NCI-H1105 (cell line): Measurements from ENCODE around the gene PLAAT1.

Experiments
- DNase-seq: peaks from one replicate; lab custom pipeline; 2025; lab: John Stamatoyannopoulos, UW

The PLAAT1 gene

DNA sequence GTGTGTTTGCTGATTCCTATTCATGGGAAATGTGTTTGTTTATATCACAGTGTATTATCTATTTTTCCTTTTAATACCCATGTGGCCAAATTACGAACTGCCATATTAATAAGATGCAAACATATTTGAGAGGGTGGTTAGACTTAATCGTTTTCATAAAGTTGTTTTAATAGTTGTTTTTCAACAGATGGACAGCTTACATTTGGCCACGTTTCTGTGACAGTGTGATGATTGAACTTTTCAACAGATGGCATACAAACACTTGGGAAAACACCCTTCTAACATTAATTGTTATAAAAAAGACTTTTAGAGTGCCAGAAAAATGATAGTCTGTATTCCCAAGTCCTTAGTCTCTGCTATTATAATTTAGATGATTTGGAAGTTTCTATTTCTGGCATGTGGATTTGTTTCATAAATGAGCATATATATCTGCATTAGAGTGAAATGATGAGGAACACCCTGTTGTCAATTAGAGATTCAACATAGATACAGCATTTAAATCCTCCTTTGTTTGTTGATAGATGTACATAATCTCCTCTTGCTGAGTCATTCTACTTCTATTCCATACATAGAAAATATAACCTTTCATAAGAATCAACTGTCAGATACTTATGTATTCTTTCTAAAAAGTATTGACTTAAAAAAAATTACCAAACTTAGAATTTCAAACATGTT is 13.1 kb downstream of the PLAAT1 start:
- no peak for DNase-seq

DNA sequence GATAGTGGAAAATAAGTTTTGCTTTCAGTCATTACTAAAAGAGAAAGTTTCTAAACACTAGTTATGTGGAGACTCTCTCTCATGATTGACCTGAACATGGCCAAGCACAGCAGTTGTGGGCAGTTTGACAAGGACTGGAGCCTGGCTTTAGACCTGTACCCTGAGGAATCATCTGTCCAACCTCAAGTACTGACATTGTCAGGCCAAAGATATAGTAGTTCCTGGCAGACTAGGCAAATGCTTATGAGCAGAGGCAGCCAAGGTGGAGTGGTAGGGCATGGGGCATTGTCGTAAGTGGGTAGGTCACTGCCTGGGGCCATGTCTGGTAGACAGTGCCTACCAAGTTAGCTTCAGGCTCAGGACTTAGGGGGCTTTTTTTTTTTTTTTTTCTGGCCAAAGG is 20.9 kb downstream of the PLAAT1 start:
- DNase-seq: no peak

DNA sequence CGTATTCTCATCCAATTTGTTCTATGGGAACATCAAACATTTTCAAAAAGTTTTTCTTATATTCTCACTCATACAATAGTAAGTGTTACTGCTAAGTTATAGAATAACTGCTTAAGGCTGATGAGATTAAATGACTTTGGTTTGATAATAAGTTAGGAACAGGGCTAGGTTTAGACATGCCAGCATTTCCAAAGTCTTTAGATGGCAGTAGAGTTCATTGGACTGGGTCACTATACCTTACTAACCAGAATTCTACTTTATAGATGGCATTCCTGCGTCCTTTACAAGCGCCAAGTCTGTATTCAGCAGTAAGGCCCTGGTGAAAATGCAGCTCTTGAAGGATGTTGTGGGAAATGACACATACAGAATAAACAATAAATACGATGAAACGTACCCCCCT is 21.7 kb downstream of the PLAAT1 start:
- DNase-seq: no peak

DNA sequence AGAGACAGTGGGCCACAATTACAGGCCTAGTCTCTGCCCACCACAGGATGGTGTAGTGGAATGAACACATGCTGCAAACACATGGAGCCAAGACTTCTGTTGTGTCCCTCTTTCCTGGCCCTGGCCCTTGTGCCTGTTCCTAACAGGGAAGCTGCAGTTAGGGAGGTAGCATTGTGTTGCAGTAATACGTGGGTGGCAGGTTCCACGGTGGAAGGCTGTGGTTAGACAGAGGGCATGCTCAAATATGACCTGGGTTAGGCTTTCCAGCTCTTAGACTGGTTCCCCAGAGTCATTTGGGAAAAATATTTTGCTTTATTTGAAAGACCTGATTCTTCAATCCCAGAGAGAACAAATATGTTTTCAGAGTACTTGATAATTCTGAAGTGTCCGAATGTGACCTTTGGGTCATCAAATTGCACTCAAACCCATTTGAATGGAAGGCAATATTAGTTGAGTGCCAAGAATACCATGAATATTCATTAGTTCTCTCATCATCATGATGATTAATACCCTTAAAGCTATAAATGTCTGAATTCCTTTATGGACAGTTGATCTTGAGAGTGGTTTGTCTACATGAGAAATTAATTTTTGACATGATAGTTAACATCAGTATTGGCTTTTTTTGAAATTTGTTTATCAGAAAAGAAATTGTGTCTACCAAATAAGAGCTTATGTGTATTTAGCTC is 28.5 kb downstream of the PLAAT1 start:
- no peak for DNase-seq

DNA sequence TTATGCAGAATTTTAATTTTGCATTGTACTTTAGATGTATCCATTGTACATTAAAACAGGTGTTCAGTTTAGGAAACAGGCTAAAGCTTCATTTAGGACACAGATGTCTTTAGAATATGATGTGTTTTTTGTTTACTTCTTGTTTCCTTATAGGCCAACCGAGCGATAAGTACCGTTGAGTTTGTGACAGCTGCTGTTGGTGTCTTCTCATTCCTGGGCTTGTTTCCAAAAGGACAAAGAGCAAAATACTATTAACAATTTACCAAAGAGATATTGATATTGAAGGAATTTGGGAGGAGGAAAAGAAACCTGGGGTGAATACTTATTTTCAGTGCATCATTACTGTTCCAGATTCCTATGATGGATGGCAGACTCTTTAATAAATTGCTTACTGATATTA is 29.4 kb downstream of the PLAAT1 start:
- DNase-seq: no peak

DNA sequence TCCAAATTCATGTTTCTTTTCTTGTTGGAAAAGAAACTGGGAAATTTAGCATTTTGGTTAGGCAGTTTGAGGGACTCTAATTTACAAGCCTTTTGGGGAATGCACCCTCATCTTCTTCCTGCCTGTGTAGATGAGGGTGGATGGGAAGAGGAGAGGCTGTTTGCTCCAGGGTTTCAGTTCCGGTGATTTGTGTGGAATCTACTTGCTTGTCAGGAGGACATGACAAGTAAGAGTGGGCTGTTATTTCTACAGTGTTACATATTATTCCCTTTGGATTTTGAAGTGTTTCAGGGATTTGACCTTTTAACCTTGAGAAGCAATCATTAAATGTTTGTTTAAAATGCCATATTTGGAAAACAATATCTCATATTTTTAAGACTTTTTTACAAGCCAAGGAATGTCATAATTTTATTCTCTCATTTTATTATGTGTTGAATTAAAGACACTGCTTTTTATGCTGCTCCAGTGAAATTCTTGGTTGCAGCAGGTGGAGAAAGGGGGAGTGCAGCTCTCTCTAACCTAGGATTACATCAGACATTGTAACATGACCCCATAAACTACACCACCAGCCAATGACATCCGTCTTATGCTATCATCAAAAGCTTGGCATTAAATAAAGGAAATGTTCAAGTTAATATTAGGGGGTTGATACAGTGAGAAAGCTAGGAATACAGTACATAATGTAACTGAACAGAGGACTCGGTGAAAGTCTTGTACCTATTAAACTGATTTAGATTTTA is 30.2 kb downstream of the PLAAT1 start:
- DNase-seq: no peak

DNA sequence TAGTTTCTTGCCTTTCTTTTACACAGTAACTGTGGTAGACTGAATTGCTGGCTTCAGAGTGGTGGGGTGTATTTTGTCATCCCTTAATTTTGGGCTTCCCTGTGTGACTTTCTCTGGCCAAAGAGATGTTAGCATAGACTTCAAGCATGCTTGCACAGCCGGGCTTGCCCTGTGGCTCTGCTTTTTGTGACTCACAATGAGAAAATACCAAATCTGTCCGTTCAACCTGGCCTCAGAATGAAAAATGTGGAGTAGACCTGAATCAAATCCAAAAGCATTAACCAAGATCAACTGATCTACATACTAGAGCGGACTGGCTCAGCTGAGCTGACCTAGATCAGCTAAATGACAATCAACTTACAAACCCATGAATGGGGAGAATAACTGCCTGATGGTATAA is 51.4 kb downstream of the PLAAT1 start:
- DNase-seq: no peak

DNA sequence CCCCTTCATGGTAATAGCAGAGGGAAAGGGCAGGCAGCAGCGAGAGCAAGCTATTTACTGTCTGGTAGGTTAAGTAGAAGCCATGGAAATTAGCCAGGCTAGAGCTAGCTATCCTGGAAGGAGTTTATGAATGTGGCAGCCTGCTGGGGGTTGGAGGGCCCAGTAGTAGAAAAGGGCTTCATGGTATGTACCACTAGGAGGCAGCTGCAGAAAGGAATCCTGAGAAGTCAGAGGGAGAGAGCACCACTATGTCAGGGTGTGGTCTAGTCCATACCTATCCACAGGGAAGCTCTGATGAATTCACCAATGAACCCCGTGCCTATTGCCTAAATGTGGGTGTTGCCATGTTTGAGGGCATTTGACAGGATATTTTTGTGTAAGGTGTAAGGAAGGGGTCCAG is 55.0 kb downstream of the PLAAT1 start:
- DNase-seq: no peak

DNA sequence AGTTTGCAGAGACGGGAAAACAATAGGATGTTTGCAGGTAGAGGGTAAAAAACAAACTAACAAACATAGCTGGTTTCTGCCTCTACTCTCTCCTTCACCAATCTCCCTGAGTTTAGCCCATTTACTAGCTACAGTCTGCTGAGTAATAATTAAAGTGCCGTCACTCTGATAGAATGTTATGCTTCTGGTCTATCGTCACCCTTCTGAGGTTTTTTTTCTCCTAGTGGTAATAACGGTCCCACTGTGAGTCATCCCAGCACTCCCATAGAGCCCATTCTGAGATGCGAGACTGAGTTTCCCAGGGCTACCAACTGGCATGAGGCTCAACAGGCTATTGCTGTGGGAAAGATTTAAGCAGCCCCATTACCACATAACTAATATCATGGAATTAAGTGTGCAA is 56.4 kb downstream of the PLAAT1 start:
- DNase-seq: no peak

DNA sequence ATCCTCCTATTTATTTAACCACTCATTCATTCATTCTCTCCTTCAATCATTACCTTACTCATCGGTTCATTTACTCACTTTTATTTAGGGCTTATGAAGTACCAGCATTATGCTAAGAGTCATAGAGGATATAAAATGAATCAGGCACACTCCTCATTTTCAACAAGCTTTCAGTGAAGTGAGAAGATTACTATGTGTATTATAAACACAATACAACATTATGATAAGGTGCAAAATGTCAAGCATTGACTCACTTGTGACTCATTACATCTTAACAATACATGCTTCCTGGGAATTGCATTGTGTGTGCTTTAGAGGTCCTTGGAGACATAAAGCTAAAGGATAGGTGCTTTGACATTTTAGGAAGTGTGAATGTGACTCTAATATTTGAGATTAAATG is 60.4 kb downstream of the PLAAT1 start:
- DNase-seq: no peak

DNA sequence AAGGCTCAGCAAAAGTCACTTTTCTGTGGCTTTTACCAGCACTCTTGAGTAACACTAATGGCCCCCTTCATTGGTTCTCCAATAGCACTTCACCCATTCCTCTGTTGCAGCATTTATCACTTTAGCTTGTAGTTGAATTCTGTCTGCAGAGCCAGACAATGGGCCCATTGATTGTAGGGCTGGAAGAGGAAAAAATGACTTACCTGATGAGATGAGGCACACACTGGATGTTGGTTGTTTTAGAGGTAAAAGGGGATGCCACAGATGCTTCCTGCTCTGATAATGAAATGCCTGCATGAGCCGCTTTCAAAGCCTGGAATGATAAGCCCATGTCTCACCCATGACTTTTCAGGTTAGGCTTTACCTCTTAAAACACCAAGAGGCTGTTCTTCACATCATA is 64.3 kb downstream of the PLAAT1 start:
- no peak for DNase-seq

DNA sequence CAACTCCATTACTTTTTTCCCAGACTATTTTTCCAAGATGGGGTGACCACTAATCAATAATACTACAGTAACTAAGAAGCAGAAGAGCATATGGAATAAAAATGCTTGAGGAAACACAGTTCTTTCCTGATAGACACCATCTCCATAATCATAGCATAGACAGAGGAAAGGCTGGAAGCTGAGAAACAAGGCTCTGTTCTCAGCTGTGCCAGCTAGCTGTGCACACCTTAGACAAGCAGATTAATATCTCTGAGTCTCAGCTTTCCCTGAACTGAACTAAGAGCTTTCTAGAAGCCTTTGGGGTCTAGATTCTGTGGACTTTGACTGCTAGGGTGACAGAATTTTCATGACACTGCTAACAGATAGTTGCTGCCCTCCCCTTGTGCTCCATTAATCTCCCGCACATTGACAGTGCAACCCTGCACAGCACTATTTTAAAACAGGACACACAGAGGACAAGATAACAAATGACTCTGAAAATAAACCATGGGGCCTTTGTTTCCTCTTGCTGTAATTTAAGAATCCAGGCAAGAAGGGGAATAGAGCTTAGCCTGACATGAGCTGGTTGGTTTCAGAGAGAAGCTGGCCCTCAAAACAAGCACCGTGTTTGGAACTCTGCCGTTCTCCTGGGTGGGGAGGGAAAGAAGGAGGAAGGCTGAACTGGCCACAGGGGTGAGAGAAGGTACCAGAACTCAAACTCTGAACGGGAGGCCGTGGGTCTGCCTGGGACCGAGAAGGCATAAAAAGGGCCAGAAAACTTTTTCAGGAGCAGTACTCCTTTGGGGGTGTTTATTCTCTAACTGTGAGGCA is 70.1 kb downstream of the PLAAT1 start:
- no peak for DNase-seq

DNA sequence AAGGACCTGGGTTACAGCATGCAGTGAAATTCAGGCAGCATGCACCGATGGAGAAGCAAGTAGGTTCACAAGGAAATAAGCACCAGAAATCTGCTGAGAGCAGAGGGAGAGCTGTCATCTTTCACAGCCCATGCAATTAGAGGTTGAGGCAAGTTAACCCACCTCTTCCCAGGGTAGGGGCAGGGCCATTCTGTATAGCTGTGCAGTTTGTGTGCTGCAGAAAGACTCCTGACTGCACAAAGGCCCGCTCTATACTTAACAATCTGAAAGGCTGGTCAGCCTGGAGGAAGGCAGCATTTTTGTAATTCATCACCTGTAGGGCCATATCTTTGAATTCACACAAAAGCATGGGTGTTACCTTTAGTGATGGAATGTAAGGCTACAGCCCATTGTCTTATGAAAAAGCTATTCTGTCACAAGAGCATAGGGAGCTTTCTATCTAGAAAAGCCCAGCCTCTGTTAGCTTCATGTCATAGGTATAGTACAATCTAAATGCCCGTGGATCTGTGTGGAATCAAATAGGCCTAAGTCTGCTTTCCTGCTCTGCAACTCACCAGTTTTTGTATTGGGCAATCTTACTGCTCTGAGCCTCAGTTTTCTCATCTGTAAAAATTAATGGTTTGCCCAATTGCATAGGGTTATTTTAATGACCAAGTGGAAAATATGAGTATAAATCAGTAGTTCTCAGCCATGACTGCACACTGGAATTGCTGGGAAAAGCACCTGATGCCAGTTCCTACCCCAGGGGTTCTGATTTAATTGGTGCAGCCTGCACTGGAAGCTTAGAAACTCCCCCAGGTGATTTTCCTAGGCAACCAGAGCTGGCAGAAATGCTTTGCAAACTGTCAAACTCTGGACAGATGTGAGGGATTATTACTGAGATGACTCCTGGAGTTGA is 72.3 kb downstream of the PLAAT1 start:
- no peak for DNase-seq

DNA sequence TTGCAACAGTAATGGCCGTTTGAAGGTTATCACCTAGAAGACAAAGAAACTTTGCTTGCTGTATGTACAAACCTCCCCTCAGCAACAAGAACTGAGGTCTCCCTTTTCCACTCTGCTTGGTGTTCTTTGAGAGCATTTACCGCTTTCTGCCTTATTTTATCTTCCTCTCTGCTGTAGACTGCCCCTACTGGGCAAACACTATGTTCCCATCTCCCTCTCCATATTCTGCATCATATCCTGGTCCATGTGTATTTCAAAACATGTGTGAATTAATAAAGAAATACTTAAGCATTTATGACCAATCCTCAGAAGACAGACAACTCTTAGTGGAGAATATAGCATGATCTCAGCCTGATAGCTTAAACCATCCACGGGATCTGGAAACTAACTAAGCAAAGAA is 73.1 kb downstream of the PLAAT1 start:
- DNase-seq: no peak

DNA sequence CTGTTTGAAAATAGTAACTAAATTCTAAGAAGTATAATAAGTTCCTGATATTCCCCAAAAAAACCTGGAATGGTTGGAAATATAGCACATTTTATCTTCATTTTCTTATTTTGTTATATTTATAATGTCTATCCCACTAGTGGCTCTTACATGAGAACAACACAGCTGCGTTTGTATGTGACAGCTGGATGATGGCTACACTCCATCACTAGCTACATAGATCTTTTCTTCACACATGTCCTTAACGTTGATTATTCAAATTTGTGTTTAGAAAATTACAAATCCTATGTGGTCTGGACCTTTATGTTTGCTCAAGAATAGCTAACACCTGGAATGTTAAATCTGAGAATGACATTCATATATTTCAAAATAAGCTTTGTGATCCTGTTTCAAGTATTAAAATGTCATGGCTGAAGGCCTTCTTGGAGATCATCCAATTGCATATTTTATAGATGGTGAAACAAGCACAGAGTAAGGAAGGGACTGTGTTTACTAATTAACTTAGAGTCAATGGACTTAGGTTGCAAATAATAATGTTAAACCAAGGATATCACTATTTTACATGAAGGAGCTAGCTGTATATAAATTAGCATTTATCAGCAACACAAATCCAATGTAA is 76.8 kb downstream of the PLAAT1 start:
- no peak for DNase-seq
